NCI-H2171 (cell line): Measurements from ENCODE around the gene PYROXD2.
"Not testable (repeated sequence)": the region's sequence is repeated elsewhere in the genome, so short reads cannot be mapped to it uniquely, and the experiment has no call there.

ENCODE experiments used
- DNase-seq: peaks from one replicate; lab custom pipeline; 2025; lab: John Stamatoyannopoulos, UW

Gene PYROXD2

GRCh38 chr10:98365406-98366061, 49.4 kb downstream of the PYROXD2 start:
- no peak for DNase-seq

GRCh38 chr10:98364432-98365102, 50.4 kb downstream of the PYROXD2 start:
- DNase-seq: no peak

GRCh38 chr10:98363220-98363619, 51.8 kb downstream of the PYROXD2 start:
- DNase-seq: no peak

GRCh38 chr10:98361131-98362025, 53.6 kb downstream of the PYROXD2 start:
- DNase-seq: no peak

- DNase-seq: no peak
Observed at GRCh38 chr10:98357194-98357822, 57.7 kb downstream of the PYROXD2 start.

GRCh38 chr10:98354491-98354890, 60.5 kb downstream of the PYROXD2 start:
- no peak for DNase-seq

- DNase-seq: no peak
Observed at GRCh38 chr10:98353170-98353569, 61.8 kb downstream of the PYROXD2 start.

GRCh38 chr10:98351831-98352402, 63.1 kb downstream of the PYROXD2 start:
- DNase-seq: no peak

GRCh38 chr10:98349508-98349922, 65.5 kb downstream of the PYROXD2 start:
- no peak for DNase-seq

GRCh38 chr10:98346847-98347246, 68.1 kb downstream of the PYROXD2 start:
- DNase-seq: no peak

- no peak for DNase-seq
Observed at GRCh38 chr10:98344589-98345038, 70.4 kb downstream of the PYROXD2 start.

- not testable (repeated sequence) for DNase-seq
Observed at GRCh38 chr10:98341701-98342100, 73.3 kb downstream of the PYROXD2 start.

GRCh38 chr10:98340940-98341310, 74.1 kb downstream of the PYROXD2 start:
- DNase-seq: no peak

GRCh38 chr10:98340261-98340939, 74.6 kb downstream of the PYROXD2 start:
- DNase-seq: no peak

- DNase-seq: no peak
Observed at GRCh38 chr10:98339799-98340198, 75.2 kb downstream of the PYROXD2 start.

- DNase-seq: no peak
Observed at GRCh38 chr10:98338896-98339295, 76.1 kb downstream of the PYROXD2 start.

GRCh38 chr10:98338318-98338717, 76.7 kb downstream of the PYROXD2 start:
- DNase-seq: no peak

GRCh38 chr10:98337484-98337883, 77.5 kb downstream of the PYROXD2 start:
- no peak for DNase-seq
